MM.1S (cell line): ENCODE results near the gene MEGF8.

Experiments
- CTCF ChIP-seq: fragments of 300-600 bp; sonication (generic); IDR thresholded peaks from 2 replicates; pipeline ENCODE4 v1.5.1; 2016; ENCODE audit warnings: antibody characterized with exemption, low read length, mixed read lengths
- EZH2 ChIP-seq: fragments of 300-600 bp; sonication (generic); optimal IDR thresholded peaks from 2 replicates; pipeline ENCODE3; 2017; ENCODE audit warnings: low read depth, mild to moderate bottlenecking, antibody characterized with exemption, low read length, mixed read lengths
- EZH2phosphoT487 ChIP-seq: fragments of 300-600 bp; sonication (generic); IDR thresholded peaks from 2 replicates; pipeline ENCODE4 v1.6.1; 2018; ENCODE audit warnings: antibody characterized with exemption, low read length

- TF ChIP-seq EZH2 (no peak), CTCF (no peak), EZH2phosphoT487 (no peak)
These were observed 50.2 kb downstream of the MEGF8 start for GRCh38 chr19:42375415-42376176.
